Measurements from ENCODE around the gene KRT83.

KRT83 gene

DNA sequence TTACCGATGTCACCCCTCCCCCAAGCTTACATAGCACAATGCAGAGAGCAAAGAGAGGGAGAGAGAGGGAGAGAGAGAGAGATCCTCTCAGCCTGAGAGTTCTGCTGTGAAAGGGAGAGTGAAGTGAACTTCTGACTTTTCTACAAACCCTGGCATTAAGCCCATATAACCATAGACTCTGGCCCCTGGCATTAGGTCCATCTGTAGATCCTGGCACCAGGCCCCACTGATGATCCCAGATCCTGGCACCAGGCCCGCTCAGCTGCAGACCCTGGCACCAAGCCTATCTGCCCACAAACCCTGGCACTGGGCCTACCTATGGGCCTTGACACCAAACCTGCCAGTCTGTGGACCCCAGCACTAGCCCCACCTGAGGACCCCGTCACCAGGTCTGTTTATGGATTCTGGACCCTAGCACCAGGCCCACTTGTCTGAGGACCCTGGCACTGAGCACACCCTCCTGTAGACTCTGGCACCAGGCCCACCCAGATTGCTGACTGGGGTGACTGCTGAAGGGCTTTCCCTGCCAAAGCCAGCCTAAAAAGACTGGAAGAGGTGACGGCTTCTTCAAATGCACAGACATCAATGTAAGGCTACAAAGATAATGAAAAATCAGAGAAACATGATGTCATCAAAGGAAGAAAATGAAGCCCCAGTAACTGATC, 14.5 kb upstream of the KRT83 start:
- TF ChIP-seq, protein P1, sequence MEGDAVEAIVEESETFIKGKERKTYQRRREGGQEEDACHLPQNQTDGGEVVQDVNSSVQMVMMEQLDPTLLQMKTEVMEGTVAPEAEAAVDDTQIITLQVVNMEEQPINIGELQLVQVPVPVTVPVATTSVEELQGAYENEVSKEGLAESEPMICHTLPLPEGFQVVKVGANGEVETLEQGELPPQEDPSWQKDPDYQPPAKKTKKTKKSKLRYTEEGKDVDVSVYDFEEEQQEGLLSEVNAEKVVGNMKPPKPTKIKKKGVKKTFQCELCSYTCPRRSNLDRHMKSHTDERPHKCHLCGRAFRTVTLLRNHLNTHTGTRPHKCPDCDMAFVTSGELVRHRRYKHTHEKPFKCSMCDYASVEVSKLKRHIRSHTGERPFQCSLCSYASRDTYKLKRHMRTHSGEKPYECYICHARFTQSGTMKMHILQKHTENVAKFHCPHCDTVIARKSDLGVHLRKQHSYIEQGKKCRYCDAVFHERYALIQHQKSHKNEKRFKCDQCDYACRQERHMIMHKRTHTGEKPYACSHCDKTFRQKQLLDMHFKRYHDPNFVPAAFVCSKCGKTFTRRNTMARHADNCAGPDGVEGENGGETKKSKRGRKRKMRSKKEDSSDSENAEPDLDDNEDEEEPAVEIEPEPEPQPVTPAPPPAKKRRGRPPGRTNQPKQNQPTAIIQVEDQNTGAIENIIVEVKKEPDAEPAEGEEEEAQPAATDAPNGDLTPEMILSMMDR (IDR thresholded peaks at IDR 0.05) = no peak

DNA sequence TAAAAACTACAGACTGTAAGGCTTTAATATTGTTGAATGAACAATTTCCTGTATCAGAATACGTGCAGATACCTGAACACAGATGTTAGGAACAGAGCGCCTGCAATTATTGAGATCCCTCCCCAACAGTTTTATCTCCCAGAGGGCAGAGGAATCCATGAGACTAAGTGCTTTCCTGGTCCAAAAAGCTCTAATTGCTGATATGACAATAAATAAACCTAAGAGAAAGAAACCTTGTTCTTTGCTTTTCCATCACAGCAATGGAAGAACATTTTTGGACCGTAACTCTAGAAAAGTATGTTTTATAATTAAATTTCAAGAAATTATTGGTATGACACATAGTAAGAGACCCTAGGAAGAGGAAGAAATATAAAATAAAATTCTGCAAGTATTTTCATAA, 13.0 kb upstream of the KRT83 start:
- TF ChIP-seq, protein P1 (IDR thresholded peaks at IDR 0.05) = no peak

DNA sequence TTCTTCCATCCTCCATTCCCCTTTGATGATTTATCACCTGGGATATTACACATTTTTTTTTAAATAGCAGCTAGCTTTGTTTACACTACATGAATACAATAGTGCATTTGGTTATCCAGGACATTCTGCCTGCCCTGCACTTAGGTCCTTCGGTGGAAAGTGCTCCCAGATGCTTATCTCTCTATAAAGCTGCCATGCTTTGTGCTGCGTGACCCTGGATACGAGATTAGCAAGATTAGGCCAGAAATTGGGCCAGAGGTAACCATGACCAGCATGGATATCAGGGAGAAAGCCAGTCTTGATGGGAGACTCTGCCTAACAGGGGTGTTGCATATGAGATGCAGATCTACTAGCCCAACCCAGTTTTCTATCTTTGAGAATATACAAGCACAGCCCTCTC, 12.1 kb upstream of the KRT83 start:
- TF ChIP-seq, protein P1 (IDR thresholded peaks at IDR 0.05) = no peak

DNA sequence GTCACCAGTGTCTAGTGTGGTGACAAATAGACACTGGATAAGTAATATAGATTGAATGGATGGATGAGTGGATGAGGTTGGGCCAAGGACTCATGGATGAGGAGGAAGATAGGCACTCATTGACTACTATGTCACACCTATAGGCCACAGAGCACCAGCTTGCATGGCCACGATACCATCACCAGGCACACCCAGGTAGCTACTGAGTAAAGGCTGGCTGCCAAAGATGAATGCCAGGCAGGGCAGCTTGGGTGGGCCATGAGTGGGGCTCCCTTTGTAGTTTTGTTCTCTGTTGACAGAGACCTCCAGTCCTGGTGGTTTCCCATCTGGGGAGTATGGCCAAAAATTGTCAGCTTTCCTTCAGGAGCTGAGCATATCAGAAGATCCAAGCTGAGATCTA, 11.2 kb upstream of the KRT83 start:
- TF ChIP-seq, protein P1 (IDR thresholded peaks at IDR 0.05) = no peak

DNA sequence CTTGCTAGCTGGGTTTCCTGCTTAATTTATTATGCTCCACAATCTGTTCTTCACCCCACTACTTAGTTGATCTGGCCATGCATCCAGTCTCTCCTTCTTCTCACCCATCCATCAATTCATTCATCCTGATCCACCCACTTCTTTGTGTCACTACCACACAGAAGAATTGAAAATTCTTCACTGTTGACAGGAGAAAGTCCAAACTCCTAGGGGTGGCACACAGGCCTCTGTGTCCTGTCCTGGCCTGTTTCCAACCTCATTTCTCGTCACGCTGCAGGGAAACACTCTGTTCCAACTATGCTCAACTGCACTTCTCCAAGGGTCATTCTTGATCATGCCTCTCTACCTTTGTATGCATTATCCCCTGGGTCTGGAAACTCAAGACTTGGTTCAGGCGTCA, 10.6 kb upstream of the KRT83 start:
- TF ChIP-seq, protein P1 (IDR thresholded peaks at IDR 0.05) = no peak

DNA sequence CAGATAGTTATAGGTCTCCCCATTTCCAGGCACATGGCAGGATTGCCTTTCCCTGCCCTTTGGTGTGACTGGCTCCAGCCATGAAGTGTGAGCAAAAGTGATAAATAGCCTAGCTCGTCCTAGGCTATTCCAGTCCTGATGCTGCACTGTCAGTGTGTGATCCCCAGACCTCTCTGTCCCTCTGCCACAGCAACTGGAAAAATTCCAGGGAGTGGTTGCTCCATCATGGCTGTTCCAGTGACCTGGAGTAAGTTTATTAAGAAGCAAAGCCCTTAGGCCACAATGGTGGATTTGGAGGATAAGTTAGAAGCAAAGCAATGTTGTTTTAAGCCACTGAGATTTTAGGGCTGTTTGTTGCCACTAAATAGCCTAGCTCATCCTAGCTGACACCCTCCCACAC, 9.8 kb upstream of the KRT83 start:
- TF ChIP-seq, protein P1 (IDR thresholded peaks at IDR 0.05) = no peak

DNA sequence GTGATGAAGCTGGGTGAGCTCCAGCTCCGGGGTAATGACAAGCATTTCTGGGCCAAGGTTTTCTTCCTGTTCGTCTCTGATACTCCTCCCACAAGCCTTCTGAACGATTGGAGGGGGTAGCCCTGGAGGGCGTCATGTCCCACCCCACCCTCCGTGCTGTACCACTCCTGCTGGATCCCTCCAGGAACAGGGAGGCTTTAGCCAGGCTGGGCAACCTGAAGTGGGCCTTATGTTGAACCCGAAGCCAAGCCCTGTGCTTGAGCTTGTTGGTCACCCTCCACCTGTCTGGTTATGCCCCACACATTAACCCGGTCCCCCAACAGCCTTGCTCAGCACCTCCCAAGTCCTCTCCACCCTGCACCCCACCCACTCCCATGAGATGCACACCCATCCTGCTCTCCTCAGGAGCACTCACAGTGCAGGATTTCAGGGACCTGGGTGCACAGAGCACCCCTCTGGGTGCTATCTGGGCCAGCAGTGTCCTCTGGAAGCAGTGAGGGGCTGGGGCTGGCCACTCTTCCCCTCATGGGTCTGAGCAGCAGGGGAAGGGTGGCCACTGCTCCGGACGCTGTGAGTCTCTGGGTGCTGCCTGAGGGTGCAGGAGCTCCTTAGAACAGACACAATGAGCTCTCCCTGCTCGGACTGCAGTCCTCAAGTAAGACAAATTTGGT, 6.8 kb upstream of the KRT83 start:
- TF ChIP-seq, protein P1 (IDR thresholded peaks at IDR 0.05) = no peak
